H9 (cell line): ENCODE measurements around the gene CADPS. TPM values are rescaled to one million over a fixed set of nuclear protein-coding genes. Genes with fewer than 3 reads are reported as not detected.

ENCODE experiments used
- DNase-seq: peaks from one replicate; pipeline ENCODE4 v3.0.0-alpha.2; 2017
- H2AFZ ChIP-seq: one replicate; pipeline ENCODE4 v1.6.1; 2013; ENCODE audit warnings: mild to moderate bottlenecking, low read length, control low read depth, moderate library complexity
- H2AK5ac ChIP-seq: 2 replicates; pipeline ENCODE4 v1.6.1; 2013; ENCODE audit warnings: low read length, control low read depth, mixed read lengths; ENCODE audit not compliant: insufficient read length
- H2BK120ac ChIP-seq: one replicate; pipeline ENCODE4 v1.6.1; 2013; ENCODE audit warnings: low read depth, mild to moderate bottlenecking, low read length, control low read depth, inconsistent platforms; ENCODE audit not compliant: poor library complexity, severe bottlenecking
- H2BK12ac ChIP-seq: 2 replicates; pipeline ENCODE4 v1.6.1; 2013; ENCODE audit warnings: low read length, control low read depth, mixed read lengths, low read depth; ENCODE audit not compliant: insufficient read length
- H2BK15ac ChIP-seq: 2 replicates; pipeline ENCODE4 v1.6.1; 2013; ENCODE audit warnings: low read depth, low read length, control low read depth
- H2BK20ac ChIP-seq: one replicate; pipeline ENCODE4 v1.6.1; 2013; ENCODE audit warnings: low read depth, mild to moderate bottlenecking, low read length, control low read depth, inconsistent platforms; ENCODE audit not compliant: poor library complexity, severe bottlenecking
- H2BK5ac ChIP-seq: 2 replicates; pipeline ENCODE4 v1.6.1; 2013; ENCODE audit warnings: low read length, control low read depth, mixed read lengths; ENCODE audit not compliant: insufficient read length
- H3K14ac ChIP-seq: 2 replicates; pipeline ENCODE4 v1.6.1; 2013; ENCODE audit warnings: low read length, control low read depth; ENCODE audit not compliant: insufficient read depth
- H3K18ac ChIP-seq: 2 replicates; pipeline ENCODE4 v1.6.1; 2013; ENCODE audit warnings: low read depth, mild to moderate bottlenecking, mixed read lengths, low read length, control low read depth; ENCODE audit not compliant: insufficient read length
- H3K23ac ChIP-seq: 2 replicates; pipeline ENCODE4 v1.6.1; 2013; ENCODE audit warnings: low read length, control low read depth, mixed read lengths, low read depth; ENCODE audit not compliant: insufficient read length
- H3K23me2 ChIP-seq: 2 replicates; pipeline ENCODE4 v1.6.1; 2013; ENCODE audit warnings: low read depth, mild to moderate bottlenecking, mixed read lengths, low read length, control low read depth; ENCODE audit not compliant: insufficient read length, poor library complexity, severe bottlenecking
- H3K27ac ChIP-seq: 2 replicates; pipeline ENCODE4 v1.5.1; 2013; ENCODE audit warnings: low read length, control low read depth, mixed read lengths, low read depth; ENCODE audit not compliant: insufficient read length
- H3K27me3 ChIP-seq: 2 replicates; pipeline ENCODE4 v1.6.1; 2013; ENCODE audit warnings: low read length, control low read depth, inconsistent platforms; ENCODE audit not compliant: insufficient read depth
- H3K4ac ChIP-seq: 2 replicates; pipeline ENCODE4 v1.6.1; 2013; ENCODE audit warnings: low read depth, mild to moderate bottlenecking, control low read depth, inconsistent platforms, low read length, moderate library complexity
- H3K4me1 ChIP-seq: 2 replicates; pipeline ENCODE4 v1.6.1; 2013; ENCODE audit warnings: low read length, control low read depth, inconsistent platforms; ENCODE audit not compliant: insufficient read depth
- H3K4me2 ChIP-seq: 2 replicates; pipeline ENCODE4 v1.6.1; 2013; ENCODE audit warnings: low read length, control low read depth, mixed read lengths; ENCODE audit not compliant: insufficient read length, insufficient read depth
- H3K56ac ChIP-seq: 2 replicates; pipeline ENCODE4 v1.6.1; 2013; ENCODE audit warnings: low read depth, mild to moderate bottlenecking, mixed read lengths, low read length, control low read depth; ENCODE audit not compliant: insufficient read length
- H3K79me1 ChIP-seq: 2 replicates; pipeline ENCODE4 v1.6.1; 2013; ENCODE audit warnings: low read depth, mild to moderate bottlenecking, moderate library complexity, low read length, control low read depth, inconsistent platforms; ENCODE audit not compliant: insufficient read depth, poor library complexity, severe bottlenecking
- H3K79me2 ChIP-seq: 2 replicates; pipeline ENCODE4 v1.6.1; 2013; ENCODE audit warnings: low read length, control low read depth, inconsistent platforms; ENCODE audit not compliant: insufficient read depth
- H3K9ac ChIP-seq: 2 replicates; pipeline ENCODE4 v1.6.1; 2013; ENCODE audit warnings: low read length, control low read depth, mixed read lengths; ENCODE audit not compliant: insufficient read length; ENCODE audit errors: extremely low read depth
- H3K9me3 ChIP-seq: one replicate; pipeline ENCODE4 v1.6.1; 2013; ENCODE audit warnings: low read depth, low read length, inconsistent platforms; ENCODE audit not compliant: control insufficient read depth
- H3T11ph ChIP-seq: one replicate; pipeline ENCODE4 v1.6.1; 2013; ENCODE audit warnings: mild to moderate bottlenecking, low read length, control low read depth, inconsistent platforms
- H4K20me1 ChIP-seq: one replicate; pipeline ENCODE4 v1.6.1; 2013; ENCODE audit not compliant: control insufficient read depth, insufficient read length, insufficient read depth
- H4K5ac ChIP-seq: 2 replicates; pipeline ENCODE4 v1.6.1; 2013; ENCODE audit warnings: low read depth, mild to moderate bottlenecking, mixed read lengths, low read length, control low read depth; ENCODE audit not compliant: insufficient read length
- H4K8ac ChIP-seq: replicated peaks from 2 replicates; pipeline ENCODE4 v1.6.1; 2013; ENCODE audit warnings: low read length, control low read depth, mixed read lengths, low read depth; ENCODE audit not compliant: insufficient read length
- H4K91ac ChIP-seq: 2 replicates; pipeline ENCODE4 v1.6.1; 2013; ENCODE audit warnings: low read depth, mild to moderate bottlenecking, moderate library complexity, mixed read lengths, low read length, control low read depth; ENCODE audit not compliant: insufficient read length
- H3K27ac Mint-ChIP-seq, 3 experiments: 2 replicates in 2 of 3; 3 replicates in 1 of 3; pipeline ENCODE4 v1.8.0; 2020 to 2021; ENCODE audit warnings: mixed read lengths in 3 of 3, mild to moderate bottlenecking in 1 of 3, moderate library complexity in 1 of 3
- H3K27me3 Mint-ChIP-seq: 2 replicates; pipeline ENCODE4 v1.8.0; 2021; ENCODE audit warnings: low read depth, mild to moderate bottlenecking, moderate library complexity, mixed read lengths
- H3K36me3 Mint-ChIP-seq, 3 experiments: 2 replicates in 2 of 3; 3 replicates in 1 of 3; pipeline ENCODE4 v1.8.0; 2020 to 2021; ENCODE audit warnings: low read depth in 3 of 3, mixed read lengths in 3 of 3; ENCODE audit not compliant: insufficient read depth in 1 of 3
- H3K4me1 Mint-ChIP-seq, 2 experiments: 2 replicates each; pipeline ENCODE4 v1.8.0; 2020; ENCODE audit warnings: mixed read lengths in 2 of 2
- H3K4me3 Mint-ChIP-seq, 2 experiments: 2 replicates in 1 of 2; 3 replicates in 1 of 2; pipeline ENCODE4 v1.8.0; 2020 to 2021; ENCODE audit warnings: mild to moderate bottlenecking in 2 of 2, mixed read lengths in 2 of 2, moderate library complexity in 1 of 2
- H3K9me3 Mint-ChIP-seq, 2 experiments: 2 replicates in 1 of 2; 3 replicates in 1 of 2; pipeline ENCODE4 v1.8.0; 2020; ENCODE audit warnings: mild to moderate bottlenecking in 2 of 2, mixed read lengths in 2 of 2, moderate library complexity in 1 of 2
- CTCF ChIP-seq: fragments of 200-600 bp; sonication (generic); conservative IDR thresholded peaks from 3 replicates; pipeline ENCODE4 v1.8.0; 2021; ENCODE audit warnings: antibody characterized with exemption, mild to moderate bottlenecking
- WGBS: extraction: QIAGEN DNeasy Blood & Tissue Kit; methylation state at CpG from one replicate; pipeline ENCODE4 v1.1.7; 2013; ENCODE audit warnings: missing lambda C conversion rate, low lambda C conversion rate, mixed read lengths; ENCODE audit not compliant: insufficient read length; ENCODE audit errors: extremely low coverage; 5-methylcytosine and 5-hydroxymethylcytosine counted together
- total RNA-seq: library from RNA; stranded (reverse); gene quantifications from 2 replicates; pipeline ENCODE4 v1.2.1, GENCODE V29; 2021

The CADPS gene
- total RNA-seq, 1 experiment from 2014 or later: 6.6 TPM

- Histone ChIP-seq H3K79me2 (no peaks in the 10 kb centered on the region), H3K9me3 (no peaks in the 10 kb centered on the region), H3K56ac (no peak overlapping the region), H3K4me2 (no peak overlapping the region), H2BK20ac (no peak overlapping the region), H3K9ac (no peak overlapping the region), H3K79me1 (no peaks in the 10 kb centered on the region), H3K27ac (no peak overlapping the region), H3K14ac (no peak overlapping the region), H3K4ac (no peak overlapping the region), H4K8ac (no peak overlapping the region), H2BK12ac (no peak overlapping the region), H3K18ac (no peak overlapping the region), H2BK5ac (no peak overlapping the region), H3K27me3 (peaks cover 97% of the 10 kb centered on the region), H3K23me2 (peaks cover 12% of the 10 kb centered on the region), H2AFZ (no peak overlapping the region), H3T11ph (no peak overlapping the region), H3K23ac (no peak overlapping the region), H4K5ac (no peak overlapping the region), H4K20me1 (no peaks in the 10 kb centered on the region), H2BK120ac (no peak overlapping the region), H3K4me1 (no peaks in the 10 kb centered on the region; the same call in 1 of the 2 replicates), H4K91ac (no peak overlapping the region), H2AK5ac (no peak overlapping the region), H2BK15ac (no peak overlapping the region)
- Mint-ChIP-seq H3K9me3 (peaks cover 0 to 7% of the 10 kb centered on the region in 2 experiments; a peak in 1 of 5 replicates), H3K4me1 (peaks cover 46 to 73% of the 10 kb centered on the region in 2 experiments), H3K27ac (no peak overlapping the region), H3K27me3 (peaks cover 100% of the 10 kb centered on the region), H3K36me3 (no peaks in the 10 kb centered on the region; a peak in 2 of 7 replicates), H3K4me3 (peak overlapping the region in 1 of 2 experiments; percentile 41; a peak in 1 of 5 replicates)
- TF ChIP-seq CTCF: no peak
- no peak for DNase-seq
- WGBS: no CpG with 5 or more reads among the region's 3 CpGs
Observed at GRCh38 chr3:62376454-62376720, 498.8 kb downstream of the CADPS start.
